GM18870 (cell line): Measurements from ENCODE around the gene GBP1.
"Not testable (repeated sequence)": the region's sequence is repeated elsewhere in the genome, so short reads cannot be mapped to it uniquely, and the experiment has no call there.

Experiments
- ATAC-seq: cut with Tn5 transposase; IDR thresholded peaks from one replicate; pipeline ENCODE4 v1.9.1; 2021; ENCODE audit warnings: moderate library complexity; ENCODE audit not compliant: unreplicated experiment

GBP1 gene

DNA sequence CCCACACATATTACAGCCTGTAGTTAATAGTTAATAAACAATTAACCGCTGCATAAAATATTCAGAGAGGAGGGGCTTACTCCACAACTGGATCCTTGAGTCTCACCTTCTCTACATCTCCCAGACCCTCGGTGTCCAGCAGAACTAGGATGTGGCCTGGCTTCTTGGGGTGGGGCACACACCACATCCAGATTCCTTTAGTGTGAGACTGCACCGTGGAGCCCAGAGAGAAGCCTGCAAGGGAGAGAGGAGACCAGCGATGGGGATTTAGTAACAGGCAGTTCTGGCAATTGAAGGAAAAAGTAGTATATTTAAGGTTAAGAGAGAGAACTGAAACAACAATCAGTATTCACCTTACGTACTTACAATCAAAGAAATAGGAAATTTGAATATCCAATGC, 4.9 kb downstream of the GBP1 start:
- no peak for ATAC-seq

DNA sequence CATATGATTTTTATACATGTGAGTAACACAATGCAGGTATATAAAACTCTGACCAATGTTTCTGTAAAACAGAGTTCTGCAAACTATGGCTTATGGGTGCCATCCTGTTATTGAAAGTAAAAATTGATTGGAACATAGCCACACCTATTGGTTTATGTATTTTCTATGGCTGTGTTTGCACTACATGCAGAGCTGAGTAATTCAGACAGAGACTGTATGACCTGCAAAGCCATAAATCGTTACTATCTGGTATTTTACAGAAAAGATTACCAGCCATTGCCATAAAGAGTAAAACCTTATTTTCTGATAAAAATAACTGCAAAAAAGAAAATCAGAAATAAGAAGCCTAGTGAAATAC, 13.1 kb downstream of the GBP1 start:
- ATAC-seq, result no peak

DNA sequence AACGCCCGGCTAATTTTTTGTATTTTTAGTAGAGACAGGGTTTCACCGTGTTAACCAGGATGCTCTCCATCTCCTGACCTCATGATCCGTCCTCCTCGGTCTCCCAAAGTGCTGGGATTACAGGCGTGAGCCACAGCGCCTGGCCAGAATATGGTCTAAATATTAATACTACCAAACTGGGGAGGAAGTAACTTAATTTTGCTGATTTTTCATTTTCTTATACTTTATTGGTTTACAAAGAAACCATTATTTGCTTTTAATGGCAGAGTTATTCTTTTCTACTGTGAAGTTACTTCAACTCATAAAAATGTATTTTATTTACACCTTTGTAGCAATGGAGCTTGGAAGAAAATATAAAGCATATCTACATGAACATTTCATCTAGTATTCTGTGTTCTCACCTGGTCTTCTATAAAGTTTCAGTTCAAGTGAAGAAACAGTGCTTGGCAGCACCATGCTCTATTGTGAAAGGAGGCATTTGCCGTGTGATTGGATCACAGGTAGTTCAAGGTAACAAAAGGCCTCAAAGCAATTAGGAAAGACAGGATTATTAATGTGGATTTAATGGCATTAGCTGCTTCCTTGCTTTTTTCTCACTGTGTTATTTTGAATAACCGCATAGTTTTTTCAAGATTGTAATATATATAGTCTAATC, 13.6 kb downstream of the GBP1 start:
- ATAC-seq, result no peak

GRCh38 chr1:89050649-89051033, 14.4 kb downstream of the GBP1 start:
- ATAC-seq, result no peak

DNA sequence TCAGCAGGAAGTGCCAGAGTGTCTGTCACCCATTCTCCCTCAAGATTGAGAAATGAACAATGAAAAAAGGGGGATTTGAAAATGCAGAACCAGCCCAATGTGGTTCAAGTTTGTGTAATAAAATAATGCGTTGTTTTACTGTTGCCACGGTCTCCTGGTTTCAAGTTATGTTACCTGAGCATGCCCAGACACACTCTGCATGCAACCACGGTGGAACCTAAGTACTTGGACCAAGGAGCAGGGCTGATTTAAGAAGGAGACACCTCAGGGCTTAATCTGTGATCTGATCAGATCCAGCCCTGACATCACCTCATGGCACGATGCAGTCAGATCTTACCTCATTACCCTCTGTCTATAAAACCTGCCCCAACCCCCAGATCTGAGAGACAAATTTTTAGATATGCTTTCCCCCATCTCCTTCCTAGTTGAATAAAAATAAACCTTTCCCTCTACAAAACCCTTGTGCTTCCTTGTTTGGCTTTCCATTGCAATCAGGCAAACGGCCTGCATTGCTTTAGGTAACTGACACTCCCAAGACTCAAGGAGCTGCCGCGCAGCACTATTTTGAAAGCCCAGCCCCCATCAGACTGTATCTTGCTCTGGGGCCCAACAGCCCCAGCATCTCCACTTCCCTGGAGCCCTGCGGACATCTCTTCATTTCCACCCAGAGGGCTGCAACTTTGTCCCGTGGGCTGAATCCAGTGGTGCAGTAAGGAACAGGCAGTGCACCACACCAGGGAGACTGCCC, 14.9 kb downstream of the GBP1 start:
- not testable (repeated sequence) for ATAC-seq

GRCh38 chr1:89049187-89049586, 15.8 kb downstream of the GBP1 start:
- not testable (repeated sequence) for ATAC-seq

- ATAC-seq, result no peak
Measured at GRCh38 chr1:89047734-89048133, 17.3 kb downstream of the GBP1 start.

DNA sequence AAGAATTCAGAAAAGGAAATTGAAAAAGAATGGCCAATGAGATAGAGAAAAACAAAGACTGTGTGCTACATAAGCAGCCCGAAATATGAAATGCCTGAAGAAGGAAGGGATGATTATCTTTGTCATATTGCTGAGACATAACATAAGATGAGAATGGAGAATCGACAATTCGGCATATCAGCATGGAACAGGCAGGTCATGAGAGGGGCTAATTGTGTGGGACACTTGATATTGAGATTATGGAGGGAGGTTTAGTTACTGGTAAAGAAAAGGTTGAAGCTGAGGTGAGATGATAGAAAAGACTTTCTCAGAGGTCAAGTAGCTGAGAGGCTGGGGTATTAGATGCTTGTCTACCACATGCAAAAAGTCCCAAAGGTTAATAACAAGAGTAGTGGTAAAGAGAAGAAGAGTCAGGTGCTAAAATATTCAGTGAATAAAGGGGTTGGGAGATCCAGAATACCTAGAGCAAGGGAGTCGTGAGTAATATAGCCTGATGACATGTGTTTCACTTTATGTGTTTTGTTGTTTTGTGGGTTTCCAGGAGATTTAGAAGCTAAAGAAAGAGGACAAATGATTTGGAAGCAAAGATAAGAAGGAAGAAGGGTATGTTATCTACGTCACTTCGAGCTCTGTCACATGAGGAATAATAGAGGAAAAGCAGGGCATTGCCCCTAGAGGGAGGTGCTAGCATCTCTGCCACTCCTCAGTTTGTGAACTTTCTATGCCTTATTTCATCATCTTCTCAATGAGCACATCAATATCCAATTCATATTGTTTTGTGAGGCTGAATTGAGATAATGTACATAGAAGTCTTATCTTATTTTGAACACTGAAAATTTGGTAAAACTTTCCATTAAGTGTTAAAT, 18.5 kb downstream of the GBP1 start:
- peak; percentile 63 for ATAC-seq

DNA sequence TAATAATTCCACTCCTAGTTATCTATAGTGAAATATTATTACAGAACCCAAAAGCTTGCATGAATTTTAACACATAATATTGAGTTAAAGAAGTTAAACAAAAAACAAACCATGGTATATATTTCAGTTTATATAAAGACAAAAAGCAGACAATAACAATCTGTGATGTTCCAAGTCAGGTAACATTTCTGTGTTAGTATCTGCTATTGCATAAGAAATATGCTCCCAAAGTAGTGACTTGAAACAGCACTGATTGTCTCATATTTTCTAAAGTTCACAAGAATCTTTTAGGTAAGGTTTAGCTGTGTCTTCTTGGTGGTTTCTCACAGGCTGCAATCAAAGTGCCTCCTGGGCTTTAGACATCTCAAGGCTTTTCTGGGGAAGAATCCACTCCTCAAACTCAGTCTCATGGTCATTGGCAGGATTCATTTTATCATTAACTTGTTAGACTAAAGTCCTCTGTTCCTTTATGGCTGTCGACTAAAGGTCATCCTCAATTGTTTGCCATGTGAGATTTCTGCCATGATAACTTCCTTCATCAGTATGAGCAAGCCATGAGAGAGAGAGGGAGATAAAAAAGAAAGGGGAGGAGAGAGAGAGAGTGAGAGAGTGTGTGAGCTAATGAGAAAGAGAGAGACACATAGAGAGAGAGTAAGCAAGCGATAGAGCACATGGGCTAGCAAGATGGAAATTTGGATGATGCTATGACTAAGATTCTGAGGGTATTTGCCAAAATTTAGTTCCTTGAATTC, 19.9 kb downstream of the GBP1 start:
- ATAC-seq, result no peak

DNA sequence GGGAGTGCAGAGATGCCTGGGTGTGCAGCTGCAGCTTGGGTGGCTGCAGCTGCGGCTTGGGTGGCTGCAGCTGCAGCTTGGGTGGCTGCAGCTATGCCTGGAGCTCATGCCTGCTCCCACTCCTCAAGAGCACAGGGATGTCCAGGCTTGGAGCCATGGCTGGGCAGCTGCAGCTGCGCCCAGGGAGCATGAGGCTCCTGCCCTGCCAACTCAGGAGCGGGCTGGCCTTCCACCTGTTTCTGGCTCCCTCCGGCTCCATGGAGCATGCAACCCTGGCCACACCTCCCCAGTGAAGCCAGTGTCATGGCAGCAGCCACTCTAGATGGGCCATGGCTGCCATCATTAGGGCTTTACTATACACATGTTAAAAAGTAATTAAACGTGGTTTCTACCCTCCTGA, 21.1 kb downstream of the GBP1 start:
- no peak for ATAC-seq

- no peak for ATAC-seq
Measured at GRCh38 chr1:89042491-89042890, 22.5 kb downstream of the GBP1 start.

DNA sequence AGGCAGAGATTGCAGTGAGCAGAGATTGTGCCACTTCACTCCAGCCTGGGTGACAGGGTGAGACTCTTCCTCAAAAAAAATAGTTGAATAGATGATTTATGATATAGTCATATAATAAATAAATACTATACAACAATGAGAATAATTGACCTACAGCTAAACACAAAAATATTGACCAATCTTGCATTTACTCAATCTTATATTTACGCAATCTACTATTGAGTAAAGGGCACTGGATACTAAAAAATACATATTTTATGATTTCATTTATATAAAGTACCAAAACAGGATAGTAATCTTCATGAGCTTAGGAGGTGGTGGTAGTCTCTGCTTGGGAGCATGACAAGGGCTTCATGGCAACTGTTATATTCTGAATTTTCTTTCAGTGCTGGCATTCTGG, 23.3 kb downstream of the GBP1 start:
- ATAC-seq, result no peak

DNA sequence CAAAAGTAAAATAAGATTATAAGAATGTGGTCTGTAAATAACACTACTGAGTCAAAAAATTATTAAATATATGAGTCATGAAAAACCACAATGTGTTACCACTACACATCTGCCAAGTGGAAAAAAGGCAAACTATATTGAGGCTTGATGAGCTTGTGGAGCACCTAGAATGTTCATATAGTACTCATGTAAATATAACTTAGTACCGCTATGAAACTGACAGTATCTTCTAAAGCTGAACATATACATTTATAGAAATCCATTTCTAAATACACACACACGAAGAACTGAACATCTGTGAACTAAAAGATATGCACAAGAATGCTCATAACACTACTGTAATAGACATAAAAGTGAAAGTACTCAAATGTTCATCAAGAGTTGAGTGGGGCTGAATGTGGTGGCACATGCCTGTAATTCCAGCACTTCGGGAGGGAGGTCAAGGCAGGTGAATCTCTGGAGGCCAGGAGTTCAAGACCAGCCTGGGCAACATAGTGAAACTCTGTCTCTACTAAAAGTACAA, 23.8 kb downstream of the GBP1 start:
- peak; percentile 97 for ATAC-seq

DNA sequence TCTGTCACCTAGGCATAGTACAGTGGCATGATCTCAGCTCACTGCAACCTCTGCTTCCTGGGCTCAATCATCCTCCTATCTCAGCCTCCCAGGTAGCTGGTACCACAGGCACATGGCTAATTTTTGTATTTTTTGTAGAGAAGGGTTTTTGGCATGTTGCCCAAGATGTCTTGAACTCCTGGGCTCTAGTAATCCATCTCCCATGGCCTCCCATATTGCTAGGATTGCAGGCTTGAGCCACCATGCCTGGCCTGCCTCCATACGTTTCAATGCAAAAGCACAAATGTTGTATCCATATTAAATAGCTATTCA, 24.7 kb downstream of the GBP1 start:
- ATAC-seq, result no peak

- ATAC-seq, result no peak
Measured at GRCh38 chr1:89037186-89037585, 27.8 kb downstream of the GBP1 start.

GRCh38 chr1:89035080-89035479, 29.9 kb downstream of the GBP1 start:
- ATAC-seq, result no peak

DNA sequence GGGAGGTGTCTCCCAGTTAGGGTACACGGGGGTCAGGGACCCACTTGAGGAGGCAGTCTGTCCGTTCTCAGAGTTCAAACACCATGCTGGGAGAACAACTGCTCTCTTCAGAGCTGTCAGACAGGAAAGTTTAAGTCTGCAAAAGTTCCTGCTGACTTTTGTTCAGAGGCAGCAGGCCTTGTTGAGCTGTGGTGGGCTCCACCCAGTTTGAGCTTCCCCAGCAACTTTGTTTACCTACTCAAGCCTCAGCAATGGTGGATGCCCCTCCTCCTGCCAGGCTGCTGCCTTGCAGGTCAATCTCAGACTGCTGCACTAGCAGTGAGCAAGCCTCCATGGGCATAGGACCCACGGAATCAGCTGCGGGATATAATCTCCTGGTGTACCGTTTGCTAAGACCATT, 31.0 kb downstream of the GBP1 start:
- not testable (repeated sequence) for ATAC-seq

- ATAC-seq, result not testable (repeated sequence)
Measured at GRCh38 chr1:89029051-89029450, 36.0 kb downstream of the GBP1 start.

- no peak for ATAC-seq
Measured at GRCh38 chr1:89025928-89026327, 39.1 kb downstream of the GBP1 start.

DNA sequence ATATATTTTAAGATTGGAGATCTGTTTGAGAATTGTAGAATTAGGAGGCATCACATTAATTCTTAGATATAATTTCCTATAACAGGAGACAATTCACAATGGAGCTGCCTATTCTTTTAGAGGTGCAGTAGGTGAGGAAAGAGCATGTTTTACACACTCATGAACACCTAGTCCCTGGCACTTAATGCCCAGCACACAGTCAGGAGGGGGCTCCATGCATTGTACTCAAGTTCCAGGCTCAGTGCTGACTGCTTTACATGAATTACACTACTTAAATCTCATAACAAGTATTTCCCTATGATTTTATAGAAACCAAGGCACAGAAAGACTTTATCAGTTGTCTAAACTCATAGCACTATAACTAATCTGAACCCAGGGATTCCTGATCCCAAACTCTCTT, 42.0 kb downstream of the GBP1 start:
- no peak for ATAC-seq
